Ishikawa (cell line): ENCODE measurements around the gene TRIM42.

ENCODE experiments used
- CEBPB ChIP-seq: IDR thresholded peaks from 2 replicates; pipeline ENCODE4 v1.6.1; 2012
- CREB1 ChIP-seq: IDR thresholded peaks from 2 replicates; pipeline ENCODE4 v1.6.1; 2012; ENCODE audit warnings: low read depth
- EGR1 ChIP-seq: IDR thresholded peaks from 2 replicates; pipeline ENCODE4 v1.6.1; 2012
- EP300 ChIP-seq: IDR thresholded peaks from 2 replicates; pipeline ENCODE4 v1.6.1; 2012; ENCODE audit warnings: borderline replicate concordance
- FOXM1 ChIP-seq: IDR thresholded peaks from 2 replicates; pipeline ENCODE4 v1.6.1; 2012; ENCODE audit warnings: low read depth, borderline replicate concordance
- NFIC ChIP-seq: IDR thresholded peaks from 2 replicates; pipeline ENCODE4 v1.6.1; 2012
- RAD21 ChIP-seq: IDR thresholded peaks from 2 replicates; pipeline ENCODE4 v1.6.1; 2012; ENCODE audit warnings: low read depth
- TAF1 ChIP-seq: IDR thresholded peaks from 2 replicates; pipeline ENCODE4 v1.6.1; 2012; ENCODE audit warnings: low read depth, mild to moderate bottlenecking
- TCF12 ChIP-seq: IDR thresholded peaks from 2 replicates; pipeline ENCODE4 v1.6.1; 2012; ENCODE audit warnings: low read depth
- TEAD4 ChIP-seq: IDR thresholded peaks from 2 replicates; pipeline ENCODE4 v1.6.1; 2012
- YY1 ChIP-seq: IDR thresholded peaks from 2 replicates; pipeline ENCODE4 v1.6.1; 2012; ENCODE audit warnings: low read depth
- ZBTB7A ChIP-seq: IDR thresholded peaks from 2 replicates; pipeline ENCODE4 v1.6.1; 2012; ENCODE audit warnings: low read depth
- TF ChIP-seq, protein P1 (sequence below): IDR thresholded peaks from 2 replicates; pipeline ENCODE4 v1.6.1; 2012; ENCODE audit warnings: low read depth, mild to moderate bottlenecking
- TF ChIP-seq, protein P2 (sequence below): IDR thresholded peaks from 2 replicates; pipeline ENCODE4 v1.6.1; 2012
- TF ChIP-seq, protein P3 (sequence below): IDR thresholded peaks from 2 replicates; pipeline ENCODE4 v1.6.1; 2012

The TRIM42 gene

DNA sequence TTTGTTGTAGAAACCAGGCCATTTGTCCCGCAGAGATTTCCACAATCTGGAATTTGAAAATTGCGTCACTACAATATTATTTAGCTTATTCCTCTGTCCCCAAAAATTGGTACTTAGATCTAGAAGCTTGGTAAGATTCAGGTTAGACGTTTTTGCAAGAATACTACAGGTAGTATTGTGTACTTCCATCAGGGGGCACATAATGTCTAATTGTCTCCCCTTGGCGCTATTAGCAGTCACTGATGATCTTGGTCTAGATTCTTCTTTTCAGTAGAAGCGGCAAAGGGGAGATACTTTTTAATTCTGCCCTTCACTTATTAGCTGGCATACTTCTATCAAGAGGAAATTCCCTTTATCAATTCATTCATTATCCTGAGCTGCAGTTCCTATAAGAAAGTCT is 42.6 kb upstream of the TRIM42 start:
- no peak for TF ChIP-seq TAF1
- no peak for TF ChIP-seq FOXM1
- TF ChIP-seq, protein P1, sequence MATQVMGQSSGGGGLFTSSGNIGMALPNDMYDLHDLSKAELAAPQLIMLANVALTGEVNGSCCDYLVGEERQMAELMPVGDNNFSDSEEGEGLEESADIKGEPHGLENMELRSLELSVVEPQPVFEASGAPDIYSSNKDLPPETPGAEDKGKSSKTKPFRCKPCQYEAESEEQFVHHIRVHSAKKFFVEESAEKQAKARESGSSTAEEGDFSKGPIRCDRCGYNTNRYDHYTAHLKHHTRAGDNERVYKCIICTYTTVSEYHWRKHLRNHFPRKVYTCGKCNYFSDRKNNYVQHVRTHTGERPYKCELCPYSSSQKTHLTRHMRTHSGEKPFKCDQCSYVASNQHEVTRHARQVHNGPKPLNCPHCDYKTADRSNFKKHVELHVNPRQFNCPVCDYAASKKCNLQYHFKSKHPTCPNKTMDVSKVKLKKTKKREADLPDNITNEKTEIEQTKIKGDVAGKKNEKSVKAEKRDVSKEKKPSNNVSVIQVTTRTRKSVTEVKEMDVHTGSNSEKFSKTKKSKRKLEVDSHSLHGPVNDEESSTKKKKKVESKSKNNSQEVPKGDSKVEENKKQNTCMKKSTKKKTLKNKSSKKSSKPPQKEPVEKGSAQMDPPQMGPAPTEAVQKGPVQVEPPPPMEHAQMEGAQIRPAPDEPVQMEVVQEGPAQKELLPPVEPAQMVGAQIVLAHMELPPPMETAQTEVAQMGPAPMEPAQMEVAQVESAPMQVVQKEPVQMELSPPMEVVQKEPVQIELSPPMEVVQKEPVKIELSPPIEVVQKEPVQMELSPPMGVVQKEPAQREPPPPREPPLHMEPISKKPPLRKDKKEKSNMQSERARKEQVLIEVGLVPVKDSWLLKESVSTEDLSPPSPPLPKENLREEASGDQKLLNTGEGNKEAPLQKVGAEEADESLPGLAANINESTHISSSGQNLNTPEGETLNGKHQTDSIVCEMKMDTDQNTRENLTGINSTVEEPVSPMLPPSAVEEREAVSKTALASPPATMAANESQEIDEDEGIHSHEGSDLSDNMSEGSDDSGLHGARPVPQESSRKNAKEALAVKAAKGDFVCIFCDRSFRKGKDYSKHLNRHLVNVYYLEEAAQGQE = no peak
- TF ChIP-seq, protein P2, sequence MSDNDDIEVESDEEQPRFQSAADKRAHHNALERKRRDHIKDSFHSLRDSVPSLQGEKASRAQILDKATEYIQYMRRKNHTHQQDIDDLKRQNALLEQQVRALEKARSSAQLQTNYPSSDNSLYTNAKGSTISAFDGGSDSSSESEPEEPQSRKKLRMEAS = no peak
- no peak for TF ChIP-seq TCF12
- TF ChIP-seq NFIC = no peak
- no peak for TF ChIP-seq CREB1
- no peak for TF ChIP-seq EGR1
- TF ChIP-seq, protein P3, sequence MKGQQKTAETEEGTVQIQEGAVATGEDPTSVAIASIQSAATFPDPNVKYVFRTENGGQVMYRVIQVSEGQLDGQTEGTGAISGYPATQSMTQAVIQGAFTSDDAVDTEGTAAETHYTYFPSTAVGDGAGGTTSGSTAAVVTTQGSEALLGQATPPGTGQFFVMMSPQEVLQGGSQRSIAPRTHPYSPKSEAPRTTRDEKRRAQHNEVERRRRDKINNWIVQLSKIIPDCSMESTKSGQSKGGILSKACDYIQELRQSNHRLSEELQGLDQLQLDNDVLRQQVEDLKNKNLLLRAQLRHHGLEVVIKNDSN = no peak
- no peak for TF ChIP-seq CEBPB
- no peak for TF ChIP-seq EP300
- TF ChIP-seq YY1 = no peak

DNA sequence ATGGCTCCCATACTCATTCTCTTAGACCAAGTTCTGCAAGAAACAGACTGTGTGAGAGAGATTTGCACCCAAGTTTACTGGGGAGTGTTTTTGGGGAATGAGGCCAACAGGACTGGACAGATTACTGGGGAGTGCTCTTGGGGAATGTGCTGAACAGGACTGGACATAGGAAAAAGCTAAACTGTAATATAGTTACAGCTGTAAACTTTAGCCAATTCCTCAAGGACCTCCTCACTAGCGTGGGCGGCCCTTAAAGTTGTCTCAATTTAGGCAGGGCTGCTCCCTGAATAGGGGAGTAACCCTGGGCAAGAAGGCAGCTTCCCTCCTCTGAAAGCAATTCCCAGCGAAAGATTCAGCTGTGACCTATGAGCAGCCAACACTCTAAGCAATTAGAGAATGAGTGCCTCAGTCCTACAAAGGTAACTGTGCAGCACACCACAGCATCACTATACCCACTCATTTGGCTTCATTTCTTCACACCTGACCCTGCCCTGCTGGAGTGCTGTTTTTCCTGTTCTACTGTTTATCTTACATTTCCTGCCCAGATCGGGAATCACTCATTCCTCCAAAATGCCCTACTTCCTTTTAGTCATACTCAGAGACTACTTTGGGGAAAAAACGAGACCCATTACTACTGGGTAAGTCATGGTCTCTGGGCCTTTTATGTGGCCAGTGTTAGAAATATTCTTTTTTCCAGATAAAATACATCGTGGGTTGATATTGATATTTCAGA is 41.3 kb upstream of the TRIM42 start:
- no peak for TF ChIP-seq CREB1
- TF ChIP-seq CEBPB = no peak
- no peak for TF ChIP-seq YY1
- TF ChIP-seq FOXM1 = no peak
- TF ChIP-seq TCF12 = no peak
- TF ChIP-seq TAF1 = no peak
- TF ChIP-seq, protein P1 = no peak
- TF ChIP-seq, protein P3 = no peak
- TF ChIP-seq EP300 = no peak
- TF ChIP-seq, protein P2 = no peak
- no peak for TF ChIP-seq ZBTB7A
- TF ChIP-seq RAD21 = no peak
- no peak for TF ChIP-seq EGR1
- no peak for TF ChIP-seq TEAD4
- no peak for TF ChIP-seq NFIC

- TF ChIP-seq RAD21 = no peak
- TF ChIP-seq, protein P2 = no peak
- no peak for TF ChIP-seq ZBTB7A
- TF ChIP-seq, protein P1 = no peak
- TF ChIP-seq TAF1 = no peak
- TF ChIP-seq CREB1 = no peak
- TF ChIP-seq CEBPB = no peak
- TF ChIP-seq EP300 = no peak
- TF ChIP-seq TEAD4 = no peak
- TF ChIP-seq, protein P3 = no peak
- TF ChIP-seq FOXM1 = no peak
- no peak for TF ChIP-seq EGR1
- no peak for TF ChIP-seq TCF12
- TF ChIP-seq NFIC = no peak
These were observed 26.6 kb upstream of the TRIM42 start for GRCh38 chr3:140651287-140651686.

GRCh38 chr3:140655678-140656077 is 22.2 kb upstream of the TRIM42 start:
- TF ChIP-seq CEBPB (no peak), ZBTB7A (no peak), EGR1 (no peak), TEAD4 (no peak)
- TF ChIP-seq, protein P1 = no peak
